Measurements from ENCODE around the gene LRTM1.

Gene LRTM1

DNA sequence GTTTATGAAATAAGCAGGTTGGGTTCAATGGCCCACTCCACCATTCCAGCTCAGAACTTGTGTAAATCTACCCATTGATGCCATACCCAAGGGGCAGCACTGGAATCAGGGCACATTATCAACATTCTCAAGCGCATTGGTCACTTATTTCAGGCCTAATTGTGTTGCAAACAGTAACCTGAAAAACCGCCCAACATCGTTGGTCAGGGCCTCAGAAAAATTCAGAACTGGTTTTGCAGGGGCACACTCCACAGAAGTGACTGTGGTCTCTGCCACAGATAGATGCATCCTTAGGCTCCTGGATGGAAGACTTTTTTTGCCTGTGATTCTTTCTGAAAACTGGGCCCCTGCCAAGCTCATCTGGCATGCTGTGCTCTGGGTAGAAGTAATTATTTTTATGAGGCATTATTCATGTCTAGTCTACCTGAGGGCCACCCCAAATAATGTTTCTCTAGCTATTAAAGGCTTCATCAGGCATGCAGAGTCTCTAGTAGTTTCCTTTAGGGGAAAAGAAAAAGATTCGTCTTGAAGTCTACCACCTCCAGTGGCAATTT is 21.7 kb upstream of the LRTM1 start:
- TF ChIP-seq, protein P1, sequence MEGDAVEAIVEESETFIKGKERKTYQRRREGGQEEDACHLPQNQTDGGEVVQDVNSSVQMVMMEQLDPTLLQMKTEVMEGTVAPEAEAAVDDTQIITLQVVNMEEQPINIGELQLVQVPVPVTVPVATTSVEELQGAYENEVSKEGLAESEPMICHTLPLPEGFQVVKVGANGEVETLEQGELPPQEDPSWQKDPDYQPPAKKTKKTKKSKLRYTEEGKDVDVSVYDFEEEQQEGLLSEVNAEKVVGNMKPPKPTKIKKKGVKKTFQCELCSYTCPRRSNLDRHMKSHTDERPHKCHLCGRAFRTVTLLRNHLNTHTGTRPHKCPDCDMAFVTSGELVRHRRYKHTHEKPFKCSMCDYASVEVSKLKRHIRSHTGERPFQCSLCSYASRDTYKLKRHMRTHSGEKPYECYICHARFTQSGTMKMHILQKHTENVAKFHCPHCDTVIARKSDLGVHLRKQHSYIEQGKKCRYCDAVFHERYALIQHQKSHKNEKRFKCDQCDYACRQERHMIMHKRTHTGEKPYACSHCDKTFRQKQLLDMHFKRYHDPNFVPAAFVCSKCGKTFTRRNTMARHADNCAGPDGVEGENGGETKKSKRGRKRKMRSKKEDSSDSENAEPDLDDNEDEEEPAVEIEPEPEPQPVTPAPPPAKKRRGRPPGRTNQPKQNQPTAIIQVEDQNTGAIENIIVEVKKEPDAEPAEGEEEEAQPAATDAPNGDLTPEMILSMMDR (IDR thresholded peaks at IDR 0.05; ENCODE audit: extremely low read depth, missing control alignments), result no peak
- DNase-seq (ENCODE audit: low spot score), result no peak

DNA sequence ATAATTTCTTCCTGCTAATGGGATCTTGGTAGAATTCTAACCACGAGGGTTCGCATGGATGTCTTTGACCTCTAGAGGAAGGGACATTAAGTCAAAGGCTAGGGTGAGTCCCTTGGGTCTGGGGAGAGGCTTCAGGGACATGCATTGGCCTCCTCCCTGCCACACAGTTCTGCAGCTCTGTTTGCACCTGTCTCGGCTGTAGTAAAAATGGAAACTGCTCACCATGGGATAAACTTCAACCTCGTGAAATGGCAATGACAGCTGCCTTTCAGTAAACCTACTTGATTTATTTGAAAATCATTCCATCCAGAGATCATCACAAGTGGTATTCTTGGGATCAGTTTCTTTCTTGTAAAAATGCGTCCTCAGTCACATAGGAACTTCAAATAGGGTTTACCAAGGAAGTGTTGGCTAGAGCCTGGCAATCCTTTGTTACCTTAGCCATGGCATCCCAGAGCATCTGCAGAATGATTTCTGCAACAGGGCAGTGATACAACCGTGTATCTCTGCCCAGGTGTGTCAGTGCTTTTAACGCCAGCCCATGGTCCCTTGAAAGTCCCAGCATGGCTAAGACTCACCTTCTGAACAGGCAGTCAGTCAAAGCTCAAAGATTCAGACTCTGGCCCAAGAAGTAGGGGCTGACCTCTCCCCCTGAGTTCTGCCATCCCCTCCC is 14.0 kb upstream of the LRTM1 start:
- TF ChIP-seq, protein P1 (IDR thresholded peaks at IDR 0.05; ENCODE audit: extremely low read depth, missing control alignments), result no peak
- DNase-seq (ENCODE audit: low spot score), result no peak

DNA sequence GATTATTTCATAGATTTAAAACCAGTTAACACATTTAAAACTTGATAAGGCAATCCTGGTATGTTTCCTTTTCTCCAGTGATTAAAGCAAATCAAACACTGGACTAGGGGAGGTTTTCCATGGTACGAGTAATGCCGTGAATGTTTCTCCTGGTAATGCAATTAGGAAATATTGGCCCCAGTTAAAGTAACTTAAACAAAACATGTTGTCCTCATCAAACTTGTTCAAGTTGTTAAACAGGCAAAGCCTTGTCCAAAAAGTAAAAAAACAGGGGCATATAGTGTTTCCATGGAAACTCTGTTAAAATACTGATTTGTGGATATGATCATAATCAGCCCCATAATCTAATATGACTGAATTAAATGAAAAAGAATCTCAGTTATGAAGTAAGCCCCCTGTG is 13.1 kb upstream of the LRTM1 start:
- TF ChIP-seq, protein P1 (IDR thresholded peaks at IDR 0.05; ENCODE audit: extremely low read depth, missing control alignments), result no peak
- no peak for DNase-seq (ENCODE audit: low spot score)

DNA sequence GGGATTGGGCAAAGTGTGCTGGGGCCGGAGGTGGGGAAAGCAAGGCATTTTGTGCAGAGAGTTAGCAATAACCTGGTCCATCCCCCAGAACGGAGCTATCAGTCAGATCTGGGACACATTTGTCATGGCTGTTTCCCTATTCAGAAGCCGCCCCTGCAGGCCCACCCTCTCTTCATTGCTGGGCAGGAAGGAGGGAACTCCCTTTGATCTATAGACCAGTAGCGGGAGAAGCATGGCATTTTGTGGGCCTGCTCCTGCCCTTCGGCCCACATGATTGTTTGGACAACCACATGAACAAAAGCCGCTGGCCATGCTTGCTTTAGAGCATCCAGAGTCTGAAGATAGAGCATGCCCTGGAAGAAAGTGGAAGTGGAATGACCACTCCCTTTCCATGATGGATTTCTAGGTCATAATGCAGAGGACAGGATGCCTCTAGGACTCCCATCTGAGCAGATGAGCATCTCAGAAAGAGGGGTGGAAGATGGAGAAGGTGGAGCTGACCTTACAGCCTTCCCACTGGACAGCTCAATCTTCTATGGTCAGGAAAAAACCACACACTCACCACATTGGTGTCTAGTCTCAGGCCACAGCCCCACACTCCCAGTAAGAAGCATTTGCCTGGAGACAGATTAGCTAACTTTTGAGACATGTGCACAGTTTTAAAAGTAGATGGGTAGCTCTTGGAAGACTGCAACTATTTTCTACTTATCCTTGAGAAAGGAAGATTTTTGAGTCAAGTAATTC is 11.9 kb upstream of the LRTM1 start:
- DNase-seq (ENCODE audit: low spot score), result no peak
- TF ChIP-seq, protein P1 (IDR thresholded peaks at IDR 0.05; ENCODE audit: extremely low read depth, missing control alignments), result no peak

DNA sequence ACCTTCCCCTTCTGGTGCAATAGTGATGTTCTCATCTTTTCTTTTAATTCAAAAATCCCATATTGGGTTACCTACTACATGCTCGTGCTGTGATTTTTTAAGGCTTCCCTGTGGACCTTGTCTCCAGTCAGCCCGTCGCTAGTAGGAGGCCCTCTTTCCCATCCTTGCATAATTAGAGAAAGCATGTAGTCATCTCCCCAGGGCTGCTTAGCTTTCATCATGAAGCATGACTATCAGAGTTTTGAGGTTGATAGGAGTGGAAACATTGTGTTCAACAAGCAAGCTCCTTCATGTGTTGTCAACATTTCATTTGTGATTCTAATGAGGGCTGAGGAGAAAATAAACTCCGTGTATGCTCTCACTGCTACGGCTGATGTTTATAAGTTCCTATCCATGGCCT is 8.7 kb upstream of the LRTM1 start:
- TF ChIP-seq, protein P1 (IDR thresholded peaks at IDR 0.05; ENCODE audit: extremely low read depth, missing control alignments), result no peak
- DNase-seq (ENCODE audit: low spot score), result no peak

DNA sequence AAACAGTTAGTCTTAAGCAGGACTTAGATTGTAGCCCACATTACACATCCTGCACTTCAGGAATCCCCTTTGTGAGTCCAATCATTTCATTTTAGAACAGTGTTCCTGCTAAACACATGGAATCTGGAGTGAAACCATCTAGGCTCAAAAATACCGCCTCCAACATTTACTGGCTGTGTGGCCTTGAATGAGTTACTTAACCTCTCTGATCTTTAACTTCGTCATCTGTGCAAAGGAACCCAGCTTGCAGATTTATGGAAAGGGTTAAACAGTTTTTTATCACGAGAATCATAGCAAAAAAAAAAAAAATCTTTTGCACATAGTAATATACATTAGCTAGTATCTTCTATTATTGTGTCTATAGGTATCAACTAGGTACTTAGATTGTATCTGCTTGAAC is 8.0 kb upstream of the LRTM1 start:
- DNase-seq (ENCODE audit: low spot score), result no peak
- TF ChIP-seq, protein P1 (IDR thresholded peaks at IDR 0.05; ENCODE audit: extremely low read depth, missing control alignments), result no peak

DNA sequence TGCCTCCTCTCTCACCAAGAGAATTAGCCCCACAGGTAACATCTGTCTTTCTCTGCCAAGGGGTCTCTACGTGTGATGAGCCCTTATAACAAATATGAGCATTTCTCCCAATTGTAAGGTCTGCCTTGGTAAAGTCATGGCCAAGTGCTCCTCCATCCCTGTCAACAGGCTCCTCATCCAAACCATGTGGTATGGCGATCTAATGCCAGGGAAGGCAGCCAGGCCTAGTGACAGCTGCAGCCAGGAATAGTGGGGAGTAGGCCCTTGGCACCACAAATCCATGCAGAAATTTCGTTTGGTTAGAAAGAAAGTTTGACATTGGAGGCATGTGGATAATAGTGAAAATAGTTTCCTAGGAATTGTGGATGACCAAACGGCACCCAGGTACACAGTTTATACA is 4.7 kb upstream of the LRTM1 start:
- TF ChIP-seq, protein P1 (IDR thresholded peaks at IDR 0.05; ENCODE audit: extremely low read depth, missing control alignments), result no peak
- no peak for DNase-seq (ENCODE audit: low spot score)

All from GM20000 (cell line).